HG02763 (cell line): ENCODE data around the gene PSMD11.

Experiments used
- ATAC-seq: cut with Tn5 transposase; IDR thresholded peaks from one replicate; pipeline ENCODE4 v1.9.1; 2021; ENCODE audit warnings: mild to moderate bottlenecking, moderate library complexity; ENCODE audit not compliant: unreplicated experiment

The PSMD11 gene

DNA sequence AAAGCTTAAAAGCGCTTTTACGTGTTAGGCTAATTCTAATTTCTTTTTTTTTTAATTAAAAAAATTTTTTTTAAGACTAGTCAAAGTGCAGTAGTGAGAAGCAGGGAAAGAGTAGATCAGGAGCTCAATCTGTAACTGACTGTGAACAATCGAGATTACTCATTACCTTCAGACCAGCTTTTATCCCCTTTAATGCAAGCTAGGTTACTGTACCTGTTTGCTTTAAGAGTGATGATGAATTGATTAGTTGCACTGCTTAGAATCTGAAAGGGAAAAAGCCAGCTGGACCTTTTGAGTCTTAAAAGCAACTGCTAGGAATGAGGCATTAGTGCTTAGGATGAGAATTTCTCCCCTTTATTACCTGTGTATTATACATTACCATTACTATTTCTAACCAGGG is 19.0 kb downstream of the PSMD11 start:
- ATAC-seq = no peak

- ATAC-seq = no peak
Observed at GRCh38 chr17:32464374-32464773, 20.1 kb downstream of the PSMD11 start.

- ATAC-seq = no peak
Observed at GRCh38 chr17:32467949-32468348, 23.6 kb downstream of the PSMD11 start.

DNA sequence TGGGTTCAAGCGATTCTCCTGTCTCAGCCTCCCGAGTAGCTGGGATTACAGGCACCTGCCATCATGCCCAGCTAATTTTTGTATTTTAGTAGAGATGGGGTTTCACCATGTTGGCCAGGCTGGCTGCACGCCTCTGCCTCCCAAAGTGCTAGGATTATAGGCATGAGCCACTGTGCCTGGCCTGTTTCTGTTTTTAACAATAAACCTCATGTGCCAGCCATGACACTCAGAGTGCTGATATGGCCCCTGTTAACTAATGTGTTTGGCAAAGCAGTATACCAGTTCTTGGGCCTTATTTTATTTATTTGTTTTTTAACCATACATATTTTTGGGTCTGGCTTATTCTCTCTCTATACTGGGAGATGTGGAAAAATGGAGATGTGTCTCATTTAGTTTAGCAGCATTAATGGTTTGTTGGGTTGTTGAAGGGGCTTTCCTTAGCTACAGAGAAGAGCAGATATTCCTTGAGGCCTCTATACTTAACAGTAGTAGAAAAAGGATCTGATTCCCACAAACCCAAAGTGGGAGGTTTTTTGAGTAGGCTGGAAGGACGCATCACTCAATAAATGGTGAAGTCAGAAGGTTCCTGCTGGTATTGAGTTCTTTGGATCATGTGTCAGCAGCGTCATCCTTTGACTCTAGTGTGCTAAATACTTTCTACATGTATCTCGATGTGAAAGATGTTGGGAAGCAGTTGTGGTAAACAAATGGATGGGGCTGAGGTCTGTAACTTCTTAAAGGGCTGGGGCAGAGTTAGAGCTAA is 26.3 kb downstream of the PSMD11 start:
- no peak for ATAC-seq

GRCh38 chr17:32471652-32472051 is 27.3 kb downstream of the PSMD11 start:
- no peak for ATAC-seq

DNA sequence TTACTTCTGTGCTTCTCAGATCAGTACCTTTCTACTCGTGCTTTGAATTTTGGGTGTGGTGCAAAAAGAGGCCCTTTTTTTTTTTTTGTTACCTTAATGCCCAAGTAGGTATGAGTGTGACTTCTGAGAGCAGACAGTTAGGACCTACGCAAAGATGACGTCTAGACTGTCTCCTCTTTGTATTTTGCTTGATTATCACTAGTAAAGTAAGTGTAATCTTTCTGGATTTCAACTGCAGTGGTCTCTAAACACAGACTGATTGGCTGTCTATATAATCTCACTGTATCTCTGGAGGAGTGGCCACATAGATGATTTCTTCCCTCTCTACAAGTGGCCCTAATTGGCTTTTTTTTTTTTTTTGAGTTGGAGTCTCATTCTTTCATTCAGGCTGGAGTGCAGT is 30.9 kb downstream of the PSMD11 start:
- ATAC-seq = no peak

GRCh38 chr17:32477220-32477619 is 32.9 kb downstream of the PSMD11 start:
- no peak for ATAC-seq

GRCh38 chr17:32479074-32479617 is 34.8 kb downstream of the PSMD11 start:
- ATAC-seq = no peak

DNA sequence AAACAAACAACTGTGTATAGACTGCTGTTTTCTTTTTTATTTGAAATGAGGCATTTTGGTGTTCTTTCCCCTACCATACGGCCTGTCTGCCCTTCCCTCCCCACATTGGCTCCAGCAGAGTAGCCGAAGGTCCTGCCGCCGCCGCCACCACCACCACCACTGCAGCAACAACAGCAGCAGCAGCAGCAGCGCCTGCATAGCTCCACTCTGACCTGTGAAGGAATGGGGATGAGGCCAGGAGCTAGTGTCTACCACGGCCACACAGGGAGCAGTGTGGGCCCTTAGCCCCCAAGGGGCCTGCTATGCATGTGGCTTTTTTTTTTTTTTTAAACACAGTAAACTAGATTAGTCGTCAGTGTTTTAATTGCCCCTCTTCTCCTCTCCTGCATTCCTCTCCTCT is 36.9 kb downstream of the PSMD11 start:
- no peak for ATAC-seq

GRCh38 chr17:32482568-32483320 is 38.4 kb downstream of the PSMD11 start:
- no peak for ATAC-seq

DNA sequence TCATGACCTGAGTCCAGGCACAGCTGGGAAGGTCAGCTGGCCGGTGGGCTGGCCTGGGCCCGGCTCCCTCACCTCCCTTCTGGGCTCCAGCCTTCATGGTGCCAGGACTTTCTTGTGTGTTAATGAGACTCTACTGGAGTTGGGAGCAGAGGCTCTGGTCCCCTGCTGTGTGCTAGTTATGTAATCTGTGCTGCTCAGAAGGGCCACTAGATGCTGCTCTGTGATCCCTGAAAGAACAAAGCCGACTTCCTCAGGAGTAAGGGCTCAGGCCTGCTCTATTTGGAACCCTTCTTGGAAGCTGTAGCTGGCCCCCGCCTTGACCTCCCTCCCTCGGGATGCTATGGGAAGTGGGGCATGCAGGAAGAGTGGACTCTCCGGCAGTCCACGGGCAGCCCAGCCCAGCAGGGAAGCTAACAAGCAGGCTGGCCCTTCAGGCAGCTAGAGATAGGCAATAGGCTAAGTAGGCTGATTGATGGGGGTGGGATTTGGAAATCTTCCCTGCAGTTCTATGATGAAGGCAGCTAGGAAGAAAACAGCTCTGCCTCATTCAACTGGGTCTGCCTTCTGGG is 39.2 kb downstream of the PSMD11 start:
- ATAC-seq = no peak

DNA sequence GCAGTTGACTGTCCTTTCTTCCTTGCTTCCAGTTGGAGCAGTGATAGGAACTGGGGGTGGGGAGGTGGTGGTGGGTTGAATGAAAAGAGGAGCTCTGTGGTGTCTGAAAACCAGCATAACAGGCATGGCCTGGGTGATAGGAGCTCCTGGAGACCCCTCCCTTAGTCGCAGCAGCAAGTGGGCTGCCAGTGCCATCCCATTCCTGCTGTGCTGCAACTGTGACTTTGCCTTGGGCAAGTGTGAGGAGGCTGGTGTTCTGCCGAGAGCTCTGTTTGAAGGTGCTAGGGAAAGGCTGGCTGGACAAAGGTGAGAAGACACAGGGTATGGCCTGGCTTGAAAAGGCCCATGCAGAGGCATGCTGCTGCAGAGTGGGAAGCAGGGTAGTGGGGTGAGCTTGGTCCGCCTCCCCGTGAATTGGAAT is 39.7 kb downstream of the PSMD11 start:
- ATAC-seq = no peak

- ATAC-seq = no peak
Observed at GRCh38 chr17:32484628-32485027, 40.3 kb downstream of the PSMD11 start.

GRCh38 chr17:32485261-32486110 is 41.2 kb downstream of the PSMD11 start:
- ATAC-seq = no peak

- ATAC-seq = peak; percentile 31
Observed at GRCh38 chr17:32486111-32486700, 41.9 kb downstream of the PSMD11 start.

- ATAC-seq = peak; percentile 43
Observed at GRCh38 chr17:32486701-32487472, 42.6 kb downstream of the PSMD11 start, which contains the start of gene CDK5R1. Gene CDK5R1, plus strand, starts transcription at chr17:32486993. Its CDS starts 628 bp downstream, at chr17:32487621.

- ATAC-seq = no peak
Observed at GRCh38 chr17:32487473-32488176, 43.3 kb downstream of the PSMD11 start.

- ATAC-seq = no peak
Observed at GRCh38 chr17:32488177-32488542, 43.9 kb downstream of the PSMD11 start.

- no peak for ATAC-seq
Observed at GRCh38 chr17:32488604-32489180, 44.4 kb downstream of the PSMD11 start.
